ENCODE measurements around the gene GRIK4. TPM values are rescaled to one million over a fixed set of nuclear protein-coding genes. Genes with fewer than 3 reads are reported as not detected.

GRIK4 gene
- total and polyA plus RNA-seq, 9 of the 15 experiments (the other 6 are each of a cell fraction or from before 2014, with no cell fraction given) = not detected

DNA sequence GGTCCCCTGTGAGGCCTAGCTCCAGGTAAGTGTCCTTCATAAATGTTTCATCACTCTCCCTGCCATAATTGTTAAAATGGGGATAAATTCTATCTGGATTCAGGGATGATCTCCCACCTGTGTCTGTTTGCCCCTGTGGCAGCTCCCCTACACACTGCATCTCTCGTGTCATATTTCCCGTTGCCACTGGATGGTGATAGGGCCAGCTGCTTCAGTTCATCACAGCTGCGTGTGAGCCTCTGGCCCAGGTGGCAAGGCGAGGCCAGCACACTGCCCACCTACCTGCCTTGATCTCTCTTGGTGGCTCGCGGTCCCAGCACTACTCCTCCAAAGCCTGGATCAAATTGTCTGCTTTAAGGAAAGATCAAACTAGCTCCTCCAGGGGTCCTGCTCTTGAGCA is 187.4 kb downstream of the GRIK4 start:
- FAIRE-seq = no peak
- CTCF ChIA-PET (ENCODE audit: low intra/inter-chr PET ratio) = no interaction called here
- Histone ChIP-seq H4K20me1 (replicated peaks; ENCODE audit: control insufficient read depth, insufficient read depth, low read length) (no peaks in the 10 kb centered on the region), H3K9me3 (replicated peaks; ENCODE audit: control insufficient read depth, insufficient read depth, low read depth, low read length) (no peaks in the 10 kb centered on the region), H3K79me2 (ENCODE audit: control insufficient read depth, insufficient read depth, low read length) (no peaks in the 10 kb centered on the region), H3K36me3 (ENCODE audit: control insufficient read depth, insufficient read depth, low read length) (no peaks in the 10 kb centered on the region), H3K27me3 (ENCODE audit: control insufficient read depth in 2 of 2, insufficient read depth in 2 of 2, low read length in 2 of 2) (peaks cover 3 to 7% of the 10 kb centered on the region in 2 experiments; a peak in 3 of 5 replicates), H3K4me2 (ENCODE audit: insufficient read depth, low read length) (no peak overlapping the region), H3K27ac (ENCODE audit: extremely low read depth, low read depth, low read length) (no peak overlapping the region), H2AFZ (ENCODE audit: low read depth, low read length) (no peak overlapping the region), H3K4me1 (replicated peaks in 1 of 2; ENCODE audit: control insufficient read depth in 2 of 2, insufficient read depth in 2 of 2, low read length in 2 of 2) (no peaks in the 10 kb centered on the region), H3K4me3 (no peak overlapping the region), H3K9ac (ENCODE audit: insufficient read depth in 1 of 2, low read depth in 2 of 2, low read length in 2 of 2) (no peak overlapping the region), H3K9me1 (ENCODE audit: control insufficient read depth, insufficient read depth, low read length) (no peaks in the 10 kb centered on the region)
- no peak for TF ChIP-seq HEY1 (CRISPR knock-in tag; IDR thresholded peaks at IDR 0.05; ENCODE audit: borderline replicate concordance)
- TF ChIP-seq TFAM (CRISPR knock-in tag; conservative IDR thresholded peaks at IDR 0.05) = no peak
- TF ChIP-seq MAFK (IDR thresholded peaks at IDR 0.05; ENCODE audit: low read length) = no peak
- no peak for TF ChIP-seq PYGO2 (tag; IDR thresholded peaks at IDR 0.05)
- TF ChIP-seq DMBX1 (CRISPR knock-in tag; IDR thresholded peaks at IDR 0.05; ENCODE audit: borderline replicate concordance) = no peak
- TF ChIP-seq NCOA6 (IDR thresholded peaks at IDR 0.05) = no peak
- no peak for TF ChIP-seq SPI1 (IDR thresholded peaks at IDR 0.05; ENCODE audit: borderline replicate concordance, low read depth, low read length)
- TF ChIP-seq ZBTB26 (CRISPR knock-in tag; IDR thresholded peaks at IDR 0.05) = no peak
- no peak for TF ChIP-seq SP1 (CRISPR knock-in tag; IDR thresholded peaks at IDR 0.05)
- no peak for TF ChIP-seq SMARCA4 (IDR thresholded peaks at IDR 0.05)
- no peak for TF ChIP-seq SIN3A (IDR thresholded peaks at IDR 0.05; ENCODE audit: borderline replicate concordance in 2 of 2, control insufficient read depth in 1 of 2, low read depth in 2 of 2, low read length in 2 of 2)
- no peak for TF ChIP-seq NFE2 (IDR thresholded peaks at IDR 0.05; ENCODE audit: low read depth)
- POLR2A ChIA-PET = no interaction called here
- no TSS peak for BruUV-seq (replicated peaks)
- no peak for DNase-seq (ENCODE audit: extremely low read depth in 1 of 4, low spot score in 3 of 4)
- in situ Hi-C loops (cut with MboI) = no loop called here
- no peak for ATAC-seq
- intact Hi-C loops (cut with micrococcal nuclease) = no loop called here
- 0% methylated on average over 6 of the region's 6 CpGs for WGBS (ENCODE audit: insufficient coverage, low coverage, missing lambda C conversion rate)

All from K562 (cell line).